HG03175 (cell line): ENCODE data around the gene USP14.
"Not testable (repeated sequence)": the region's sequence is repeated elsewhere in the genome, so short reads cannot be mapped to it uniquely, and the experiment has no call there.

Source experiments
- ATAC-seq: cut with Tn5 transposase; IDR thresholded peaks from one replicate; pipeline ENCODE4 v1.9.1; 2021; ENCODE audit warnings: mild to moderate bottlenecking, moderate library complexity; ENCODE audit not compliant: unreplicated experiment

USP14 gene

DNA sequence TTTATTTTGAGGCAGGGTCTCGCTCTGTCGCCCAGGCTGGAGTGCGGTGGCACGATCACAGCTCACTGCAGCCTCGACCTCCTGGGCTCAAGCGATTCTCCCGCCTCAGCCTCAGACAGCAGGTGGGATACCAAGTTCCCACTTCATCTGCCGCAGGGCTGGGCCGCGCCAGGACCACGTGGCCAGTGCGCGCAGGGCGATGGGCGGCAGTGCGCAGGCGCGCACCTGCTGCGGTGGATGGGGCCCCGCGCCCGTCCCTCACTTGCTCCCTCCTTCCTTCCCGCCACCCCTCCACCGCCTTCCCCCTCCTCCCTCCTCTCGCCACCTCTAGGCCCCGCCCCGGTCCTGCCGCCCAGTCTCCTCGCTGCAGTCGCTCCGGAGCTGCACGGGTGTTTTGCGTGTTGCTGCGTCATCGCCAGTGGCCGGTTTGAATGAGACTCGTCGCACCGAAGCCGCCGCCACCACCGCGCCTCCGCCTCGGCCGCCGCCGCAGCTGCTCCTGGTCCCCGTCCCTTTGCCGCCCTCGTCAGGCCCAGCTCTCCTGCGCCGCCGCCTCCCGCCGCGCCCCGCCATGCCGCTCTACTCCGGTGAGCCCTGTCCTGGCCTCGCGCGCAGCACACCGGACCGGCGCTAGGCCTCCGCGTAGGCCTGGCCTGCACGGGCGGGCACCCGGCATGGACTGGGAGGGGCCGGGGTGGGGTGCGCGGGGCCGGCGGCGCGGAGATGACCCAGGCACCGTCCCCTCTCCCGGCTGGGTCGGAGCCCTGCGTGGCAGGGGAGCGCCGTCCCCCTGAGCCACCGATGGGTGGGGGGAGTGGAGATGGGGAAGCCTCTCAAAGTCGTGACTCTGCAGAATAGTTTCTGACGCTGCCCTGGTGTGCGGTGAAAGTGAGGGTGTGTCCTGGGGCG is at the start of gene USP14:
USP14 (plus strand) TSS at position 430 of the 909 bp plus-strand sequence; CDS start at position 572, 142 bp downstream.
- ATAC-seq, result peak; percentile 92

DNA sequence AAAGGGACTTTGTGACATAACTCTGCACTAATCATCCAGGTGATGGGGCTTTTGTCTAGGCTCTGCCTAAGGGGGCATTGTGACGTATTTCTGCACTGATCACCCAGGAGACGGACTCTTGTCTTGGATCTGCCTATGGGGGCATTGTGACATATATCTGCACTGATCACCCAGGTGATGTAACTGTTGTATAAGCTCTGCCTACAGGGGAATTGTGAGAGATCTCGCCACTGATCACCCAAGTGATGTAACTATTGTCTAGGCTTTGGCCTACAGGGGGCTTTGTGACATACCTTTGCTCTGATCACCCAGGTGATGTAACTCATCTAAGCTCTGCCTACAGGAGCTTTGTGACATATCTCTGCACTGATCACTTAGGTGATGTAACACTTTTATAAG is 49.7 kb upstream of the USP14 start:
- ATAC-seq, result peak; percentile 2

DNA sequence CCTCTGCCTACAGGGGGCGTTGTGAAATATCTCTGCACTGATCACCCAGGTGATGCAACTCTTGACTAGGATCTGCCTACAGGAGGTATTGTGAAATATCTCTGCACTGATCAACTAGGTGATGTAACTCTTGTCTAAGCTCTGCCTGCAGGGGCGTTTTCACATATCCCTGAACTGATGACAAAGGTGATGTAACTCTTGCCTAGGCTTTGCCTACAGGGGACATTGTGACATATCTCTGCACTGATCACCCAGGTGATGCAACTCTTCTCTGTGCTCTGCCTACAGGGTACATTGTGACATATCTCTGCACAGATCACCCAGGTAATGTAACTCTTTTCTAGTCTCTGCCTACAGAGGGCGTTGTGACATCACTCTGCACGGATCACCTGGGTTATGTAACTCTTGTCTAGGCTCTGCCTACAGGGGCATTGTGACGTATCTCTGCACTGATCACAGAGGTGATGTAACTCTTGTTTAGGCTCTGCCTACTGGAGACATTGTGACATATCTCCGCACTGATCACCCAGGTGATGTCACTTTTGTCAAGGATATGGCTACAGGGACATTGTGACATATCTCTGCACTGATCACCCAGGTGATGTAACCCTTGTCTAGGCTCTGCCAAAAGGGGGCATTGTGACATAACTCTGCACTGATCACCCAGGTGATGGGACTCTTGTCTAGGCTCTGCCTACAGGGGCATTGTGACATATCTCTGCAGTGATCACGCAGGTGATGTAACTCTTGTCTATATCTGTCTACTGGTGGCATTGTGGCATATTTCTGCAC is 49.0 kb upstream of the USP14 start:
- not testable (repeated sequence) for ATAC-seq

DNA sequence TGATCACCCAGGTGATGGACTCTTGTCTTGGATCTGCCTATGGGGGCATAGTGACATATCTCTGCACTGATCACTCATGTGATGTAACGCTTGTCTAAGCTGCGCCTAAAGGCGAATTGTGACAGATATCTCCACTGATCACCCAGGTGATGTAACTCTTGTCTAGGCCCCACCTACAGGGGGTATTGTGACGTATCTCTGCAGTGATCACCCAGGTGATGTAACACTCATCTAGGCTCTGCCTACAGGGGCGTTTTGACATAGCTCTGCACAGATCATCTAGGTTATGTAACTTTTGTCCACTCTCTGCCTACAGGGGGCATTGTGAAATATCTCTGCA is 48.5 kb upstream of the USP14 start:
- not testable (repeated sequence) for ATAC-seq

DNA sequence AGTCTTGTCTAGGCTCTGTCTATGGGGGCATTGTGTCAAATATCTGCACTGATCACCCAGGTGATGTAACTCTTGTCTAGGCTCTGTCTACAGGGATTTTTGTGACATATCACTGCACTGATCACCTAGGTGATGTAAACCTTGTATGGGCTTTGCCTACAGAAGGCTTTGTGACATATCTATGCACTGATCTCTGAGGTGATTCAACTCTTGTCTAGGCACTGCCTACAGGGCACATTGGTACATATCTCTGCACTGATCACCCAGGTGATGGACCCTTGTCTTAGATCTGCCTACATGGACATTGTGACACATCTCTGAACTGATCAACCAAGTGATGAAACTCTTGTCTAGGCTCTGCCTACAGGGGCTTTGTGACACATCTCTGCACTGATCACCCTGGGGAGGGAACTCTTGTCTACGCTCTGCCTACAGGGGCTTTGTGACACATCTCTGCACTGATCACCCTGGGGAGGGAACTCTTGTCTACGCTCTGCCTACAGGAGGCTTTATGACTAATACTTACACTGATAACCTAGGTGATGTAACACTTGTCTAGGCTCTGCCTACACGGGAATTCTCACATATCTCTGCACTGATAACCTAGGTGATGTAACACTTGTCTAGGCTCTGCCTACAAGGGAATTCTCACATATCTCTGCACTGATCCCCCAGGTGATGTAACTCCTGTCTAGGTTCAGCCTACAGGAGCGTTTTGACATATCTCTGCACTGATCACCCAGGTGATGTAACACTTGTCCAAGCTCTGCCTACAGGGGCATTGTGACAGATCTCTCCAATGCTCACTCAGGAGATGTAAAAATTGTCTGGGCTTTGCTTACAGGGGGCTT is 47.8 kb upstream of the USP14 start:
- ATAC-seq, result not testable (repeated sequence)

DNA sequence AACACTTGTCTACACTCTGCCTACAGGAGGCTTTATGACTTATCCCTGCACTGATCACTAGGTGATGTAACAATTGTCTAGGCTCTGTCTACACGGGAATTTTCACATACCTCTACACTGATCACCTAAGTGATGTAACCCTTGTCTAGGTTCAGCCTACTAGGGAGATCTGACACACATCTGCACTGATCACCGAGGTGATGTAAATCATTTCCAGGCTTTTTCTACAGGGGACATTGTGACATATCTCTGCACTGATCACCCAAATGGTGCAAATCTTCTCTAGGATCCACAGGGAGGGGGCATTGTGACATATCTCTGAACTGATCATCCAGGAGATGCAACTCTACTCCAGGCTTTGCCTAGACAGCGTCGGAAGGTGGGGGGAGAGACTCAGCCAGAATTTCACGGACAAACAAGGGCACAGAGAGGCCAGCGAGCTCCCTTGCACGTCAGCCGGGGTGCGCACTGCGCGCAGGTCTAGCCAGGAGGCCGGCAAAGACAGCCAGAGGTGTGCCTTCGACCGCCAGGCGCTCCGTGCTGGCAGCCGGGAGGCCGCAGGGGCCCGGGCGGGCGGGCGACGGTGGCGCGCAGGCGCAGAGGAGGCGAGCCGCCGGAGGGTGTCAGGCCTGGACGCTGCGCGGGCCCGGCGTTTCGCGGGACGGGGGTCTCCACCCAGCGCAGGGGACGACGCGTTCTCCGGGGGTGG is 46.9 kb upstream of the USP14 start:
- no peak for ATAC-seq

DNA sequence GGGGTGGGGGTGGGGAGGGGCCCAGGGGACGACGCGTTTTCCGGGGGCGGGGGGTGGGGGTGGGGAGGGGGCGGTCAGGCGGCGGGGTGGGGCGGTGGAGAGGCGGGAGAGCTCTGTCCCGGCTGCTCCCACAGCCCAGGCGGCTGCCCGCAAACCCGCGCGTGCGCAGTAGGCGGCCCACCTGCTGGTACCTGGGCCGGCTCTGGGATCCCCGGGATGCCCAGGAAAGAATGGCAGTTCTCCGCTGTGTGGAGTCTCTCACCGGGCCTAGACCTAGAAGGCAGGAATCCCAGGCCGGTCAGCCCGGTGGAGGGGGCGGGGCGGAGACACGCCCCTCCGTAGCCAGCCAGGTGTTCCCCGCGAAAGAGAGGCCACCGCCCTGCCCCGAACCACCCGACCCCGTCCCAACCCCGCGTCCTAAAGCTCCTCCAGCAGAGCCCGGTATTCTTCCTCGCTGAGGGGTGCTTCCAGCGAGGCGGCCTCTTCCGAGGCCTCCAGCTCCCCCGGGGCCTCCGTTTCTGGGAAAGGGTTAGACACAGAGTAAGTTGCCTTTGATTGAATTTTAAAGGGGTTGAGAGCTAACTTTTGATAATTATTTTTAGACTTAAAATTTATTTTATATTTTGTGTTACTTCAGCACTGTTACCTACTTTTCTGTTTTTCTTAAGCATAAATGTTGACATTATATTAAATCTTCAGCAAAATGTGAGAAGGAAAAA is 46.2 kb upstream of the USP14 start:
- not testable (repeated sequence) for ATAC-seq

DNA sequence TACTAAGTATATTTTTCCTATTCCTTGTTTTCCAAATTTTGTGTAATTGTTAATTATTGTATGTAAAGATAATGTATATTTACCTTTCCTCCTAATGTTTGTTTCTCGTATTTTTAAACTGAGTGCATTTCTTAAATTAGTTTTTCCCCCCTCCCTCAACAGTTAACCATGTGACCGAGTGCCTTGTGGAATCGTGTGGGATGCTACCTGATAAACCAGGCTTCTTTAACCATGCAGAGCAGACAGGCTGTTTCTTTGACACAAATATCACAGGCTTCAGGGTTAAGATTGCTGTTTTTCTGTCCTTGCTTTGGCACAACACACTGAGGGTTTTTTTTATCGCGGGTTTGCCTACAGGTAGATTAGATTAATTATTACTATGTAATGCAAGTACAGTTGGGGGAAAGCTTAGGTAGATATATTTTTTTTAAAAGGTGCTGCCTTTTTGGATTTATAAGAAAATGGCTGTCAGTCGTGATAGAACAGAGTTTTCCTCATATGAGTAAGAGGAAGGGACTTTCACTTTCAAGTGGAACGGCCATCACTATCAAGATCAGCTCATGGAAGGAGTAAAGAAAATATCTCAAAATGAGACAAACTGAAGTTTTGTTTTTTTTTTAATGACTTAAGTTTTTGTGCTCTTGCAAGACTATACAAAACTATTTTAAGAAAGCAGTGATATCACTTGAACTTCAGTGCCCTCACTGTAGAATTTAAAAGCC is 37.7 kb upstream of the USP14 start:
- ATAC-seq, result not testable (repeated sequence)

DNA sequence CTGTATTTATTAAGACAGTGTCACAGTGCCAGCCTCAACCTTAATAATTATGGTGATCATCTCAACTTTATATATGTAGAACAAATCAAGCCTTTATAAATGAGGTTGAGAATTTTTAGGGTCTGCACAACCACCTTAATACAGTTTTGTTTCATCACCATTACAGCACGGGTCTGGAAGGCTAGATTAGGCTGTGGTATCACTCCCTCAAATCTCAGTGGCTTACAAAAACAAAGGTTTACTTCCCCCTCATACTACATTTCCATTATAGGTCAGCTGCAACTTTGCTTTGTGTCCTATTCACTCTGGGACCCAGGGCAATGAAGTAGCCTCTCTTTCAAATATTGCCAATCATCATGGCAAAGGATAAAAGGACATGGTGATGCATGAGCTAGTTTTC is 23.3 kb upstream of the USP14 start:
- no peak for ATAC-seq

DNA sequence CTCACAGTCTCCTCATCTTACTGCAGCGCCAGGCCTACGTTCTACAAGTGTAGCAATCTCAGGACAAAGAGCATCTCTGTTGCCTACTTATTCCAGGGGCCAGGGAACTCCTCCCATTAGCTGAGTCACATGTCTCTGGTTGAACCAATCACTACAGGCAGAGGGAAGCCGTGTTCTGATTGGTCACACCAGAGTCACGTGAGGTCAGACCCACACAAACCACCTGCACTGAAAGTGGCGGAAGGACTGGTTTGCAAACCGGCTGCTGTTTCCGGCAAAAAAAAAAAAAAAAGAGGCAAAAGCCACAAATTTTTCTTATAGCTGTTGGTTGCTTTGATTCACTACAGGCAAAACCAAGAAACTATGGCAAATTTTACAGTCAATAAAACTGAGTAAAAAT is 21.9 kb upstream of the USP14 start:
- no peak for ATAC-seq

DNA sequence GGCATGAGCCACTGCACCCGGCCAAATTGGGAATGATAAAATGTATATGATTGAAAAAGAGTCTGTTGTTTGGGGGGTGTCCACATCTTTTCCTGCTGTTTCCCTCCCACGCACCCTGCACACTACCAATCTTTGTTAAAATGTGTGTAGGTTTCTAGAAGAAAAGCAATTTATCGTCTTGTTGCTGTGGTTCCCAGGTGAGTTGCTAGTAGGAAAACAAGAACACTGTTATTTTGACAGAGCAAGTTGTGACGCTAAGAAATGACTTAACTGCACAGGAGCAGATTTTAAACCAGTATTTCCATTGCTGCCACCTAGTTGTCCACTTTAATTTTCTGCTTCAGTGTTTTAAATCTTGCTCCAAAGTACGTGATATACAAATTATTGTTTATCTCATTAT is 21.0 kb upstream of the USP14 start:
- no peak for ATAC-seq

DNA sequence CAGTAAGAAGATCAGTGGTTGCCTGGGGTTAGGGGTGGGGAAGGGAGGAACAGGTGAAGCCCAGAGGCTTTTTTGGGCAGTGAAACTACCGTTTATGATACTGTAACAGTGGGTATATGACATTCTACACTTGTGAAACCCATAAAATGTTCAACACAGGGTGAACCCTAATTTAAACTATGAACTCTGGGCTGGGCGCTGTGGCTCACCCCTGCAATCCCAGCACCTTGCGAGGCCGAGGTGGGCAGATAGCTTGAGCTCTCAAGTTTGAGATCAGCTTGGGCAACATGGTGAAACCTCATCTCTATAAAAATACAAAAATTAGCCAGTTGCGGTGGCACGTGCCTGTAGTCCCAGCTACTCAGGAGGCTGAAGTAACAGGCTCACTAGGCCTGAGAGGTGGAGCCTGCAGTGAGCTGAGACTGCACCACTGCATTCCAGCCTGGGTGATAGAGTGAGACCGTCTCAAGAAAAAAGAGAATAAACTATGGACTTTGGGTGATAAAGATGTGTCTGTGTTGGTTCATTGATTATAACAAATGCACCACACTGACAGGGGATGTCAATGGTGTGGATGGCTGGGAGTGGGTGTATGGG is 17.6 kb upstream of the USP14 start:
- ATAC-seq, result no peak

DNA sequence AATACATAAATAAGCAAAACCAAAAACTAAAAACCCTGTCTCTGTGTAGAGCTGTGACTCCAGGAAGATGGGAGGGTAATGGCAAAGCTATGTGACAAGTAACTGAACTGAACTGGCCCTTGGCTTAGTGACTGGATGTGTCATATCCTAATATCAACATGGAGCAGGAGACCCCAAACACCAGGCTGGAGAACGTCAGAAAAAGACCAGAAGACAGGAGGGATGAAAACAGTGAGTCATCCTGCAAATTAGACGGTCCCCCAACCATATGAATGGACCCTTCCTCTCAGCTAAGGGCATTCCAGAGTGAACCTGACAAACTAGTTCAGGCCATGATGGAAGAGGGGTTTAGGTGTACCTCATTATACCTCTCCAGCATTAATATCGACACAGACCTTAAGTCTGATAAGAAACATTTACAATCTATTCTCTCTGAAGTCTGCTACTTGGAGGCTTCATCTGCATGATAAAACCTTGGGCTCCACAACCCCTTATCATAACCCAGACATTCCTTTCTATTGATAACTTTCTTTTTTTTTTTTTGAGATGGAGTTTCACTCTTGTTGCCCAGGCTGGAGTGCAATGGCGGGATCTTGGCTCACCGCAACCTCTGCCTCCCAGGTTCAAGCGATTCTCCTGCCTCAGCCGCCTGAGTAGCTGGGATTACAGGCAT is 15.6 kb upstream of the USP14 start:
- ATAC-seq, result not testable (repeated sequence)

DNA sequence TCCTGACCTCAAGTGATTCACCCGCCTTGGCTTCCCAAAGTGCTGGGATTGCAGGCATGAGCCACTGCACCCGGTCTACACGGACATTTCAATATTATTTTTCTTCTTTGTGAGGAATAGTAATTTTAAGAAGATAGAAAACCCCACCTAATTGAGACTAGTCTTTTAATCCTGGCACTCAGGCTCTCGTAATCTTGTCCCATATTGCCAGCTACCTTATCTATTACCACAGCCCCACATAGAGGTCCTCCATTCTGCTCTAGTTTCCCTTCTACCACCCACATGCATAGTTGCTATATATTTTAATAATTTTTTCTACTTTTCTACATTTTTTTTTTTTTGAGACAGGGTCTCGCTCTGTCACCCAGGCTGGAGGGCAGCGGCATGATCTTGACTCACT is 9.5 kb upstream of the USP14 start:
- ATAC-seq, result no peak

DNA sequence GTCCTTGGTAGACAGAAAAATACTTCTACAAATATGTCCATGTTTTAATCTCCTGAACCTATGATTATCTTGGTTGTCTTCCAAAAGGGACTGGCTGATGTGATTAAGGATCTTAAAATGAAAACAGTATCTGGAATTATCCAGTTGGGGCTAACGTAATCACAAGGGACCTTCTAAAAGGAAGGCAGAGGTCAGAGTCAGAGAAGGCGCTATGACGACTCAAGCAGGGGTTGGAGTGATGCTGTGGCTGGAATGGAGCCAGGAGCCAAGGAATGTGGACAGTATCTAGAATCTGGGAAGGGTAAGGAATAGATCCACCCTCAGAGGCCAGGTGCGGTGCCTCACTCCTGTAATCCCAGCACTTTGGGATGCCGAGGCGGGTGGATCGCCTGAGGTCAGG is 4.2 kb upstream of the USP14 start:
- no peak for ATAC-seq

DNA sequence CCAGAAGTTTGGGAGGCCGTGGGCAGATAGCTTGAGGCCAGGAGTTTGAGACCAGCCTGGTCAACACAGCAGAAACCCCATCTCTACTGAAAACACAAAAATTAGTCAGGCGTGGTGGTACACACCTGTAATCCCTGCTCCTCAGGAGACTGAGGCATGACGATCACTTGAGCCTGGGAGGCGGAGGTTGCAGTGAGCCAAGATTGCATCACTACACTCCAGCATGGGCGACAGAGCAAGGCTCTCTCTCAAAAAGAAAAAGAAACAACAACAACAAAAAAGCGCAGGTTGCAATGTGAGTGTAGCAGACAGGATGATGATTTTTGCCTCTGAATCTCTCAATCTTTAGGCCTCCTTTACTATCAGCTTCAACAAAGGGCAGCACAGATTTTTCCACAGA is 2.7 kb upstream of the USP14 start:
- ATAC-seq, result no peak

DNA sequence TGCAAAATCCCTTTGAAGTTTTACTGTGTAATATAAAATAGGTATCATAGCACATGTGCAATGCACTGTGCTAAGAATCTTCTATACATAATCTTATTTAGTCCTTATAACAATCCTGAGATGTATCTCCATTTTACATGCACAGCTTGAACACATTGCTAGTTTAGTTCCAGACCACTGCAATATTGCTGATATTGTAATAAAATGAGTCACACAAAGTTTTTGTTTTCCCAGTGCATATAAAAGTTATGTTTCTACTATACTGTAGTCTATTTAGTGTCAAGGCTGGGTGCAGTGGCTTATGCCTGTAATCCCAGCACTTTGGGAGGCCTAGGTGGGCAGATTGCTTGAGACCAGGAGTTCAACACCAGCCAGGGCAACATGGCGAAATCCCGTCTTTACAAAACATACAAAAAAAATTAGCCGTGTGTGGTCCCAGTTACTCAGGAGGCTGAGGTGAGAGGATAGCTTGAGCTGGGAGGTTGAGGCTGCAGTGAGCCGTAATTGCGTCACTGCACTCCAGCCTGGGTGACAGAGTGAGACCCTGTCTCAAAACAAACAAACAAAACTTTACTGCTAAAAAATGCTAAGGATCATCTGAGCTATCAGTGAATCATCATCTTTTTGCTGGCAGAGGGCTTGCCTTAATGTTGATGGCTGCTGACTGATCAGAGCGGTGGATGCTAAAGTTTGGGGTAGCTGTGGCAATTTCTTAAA is 1.7 kb upstream of the USP14 start:
- ATAC-seq, result no peak
